ENCODE data around the gene FOXN1.

- TF ChIP-seq POLR2AphosphoS5 (IDR thresholded peaks at IDR 0.05; ENCODE audit: borderline replicate concordance, low read depth, low read length) (no peak), EZH2 (IDR thresholded peaks at IDR 0.05) (no peak), FOXP2 (optimal IDR thresholded peaks at IDR 0.05; ENCODE audit: control extremely low read depth, extremely low read length, insufficient read depth) (no peak)
These were observed 37.4 kb upstream of the FOXN1 start for GRCh38 chr17:28468781-28469180.

All from SK-N-MC (cell line).